Measurements from ENCODE around the gene DHFR2.

GRCh38 chr3:94093151-94093550 lies 30.4 kb upstream of the DHFR2 start:
- TF ChIP-seq, protein P1, sequence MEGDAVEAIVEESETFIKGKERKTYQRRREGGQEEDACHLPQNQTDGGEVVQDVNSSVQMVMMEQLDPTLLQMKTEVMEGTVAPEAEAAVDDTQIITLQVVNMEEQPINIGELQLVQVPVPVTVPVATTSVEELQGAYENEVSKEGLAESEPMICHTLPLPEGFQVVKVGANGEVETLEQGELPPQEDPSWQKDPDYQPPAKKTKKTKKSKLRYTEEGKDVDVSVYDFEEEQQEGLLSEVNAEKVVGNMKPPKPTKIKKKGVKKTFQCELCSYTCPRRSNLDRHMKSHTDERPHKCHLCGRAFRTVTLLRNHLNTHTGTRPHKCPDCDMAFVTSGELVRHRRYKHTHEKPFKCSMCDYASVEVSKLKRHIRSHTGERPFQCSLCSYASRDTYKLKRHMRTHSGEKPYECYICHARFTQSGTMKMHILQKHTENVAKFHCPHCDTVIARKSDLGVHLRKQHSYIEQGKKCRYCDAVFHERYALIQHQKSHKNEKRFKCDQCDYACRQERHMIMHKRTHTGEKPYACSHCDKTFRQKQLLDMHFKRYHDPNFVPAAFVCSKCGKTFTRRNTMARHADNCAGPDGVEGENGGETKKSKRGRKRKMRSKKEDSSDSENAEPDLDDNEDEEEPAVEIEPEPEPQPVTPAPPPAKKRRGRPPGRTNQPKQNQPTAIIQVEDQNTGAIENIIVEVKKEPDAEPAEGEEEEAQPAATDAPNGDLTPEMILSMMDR (IDR thresholded peaks at IDR 0.05): no peak
- TF ChIP-seq POLR2A (IDR thresholded peaks at IDR 0.05): no peak

Measured in thyroid gland (tissue), 4 donors.